NCI-H345 (cell line): ENCODE data around the gene GNAZ.

Experiments used
- DNase-seq: peaks from one replicate; lab custom pipeline; 2025; lab: John Stamatoyannopoulos, UW

GNAZ gene

DNA sequence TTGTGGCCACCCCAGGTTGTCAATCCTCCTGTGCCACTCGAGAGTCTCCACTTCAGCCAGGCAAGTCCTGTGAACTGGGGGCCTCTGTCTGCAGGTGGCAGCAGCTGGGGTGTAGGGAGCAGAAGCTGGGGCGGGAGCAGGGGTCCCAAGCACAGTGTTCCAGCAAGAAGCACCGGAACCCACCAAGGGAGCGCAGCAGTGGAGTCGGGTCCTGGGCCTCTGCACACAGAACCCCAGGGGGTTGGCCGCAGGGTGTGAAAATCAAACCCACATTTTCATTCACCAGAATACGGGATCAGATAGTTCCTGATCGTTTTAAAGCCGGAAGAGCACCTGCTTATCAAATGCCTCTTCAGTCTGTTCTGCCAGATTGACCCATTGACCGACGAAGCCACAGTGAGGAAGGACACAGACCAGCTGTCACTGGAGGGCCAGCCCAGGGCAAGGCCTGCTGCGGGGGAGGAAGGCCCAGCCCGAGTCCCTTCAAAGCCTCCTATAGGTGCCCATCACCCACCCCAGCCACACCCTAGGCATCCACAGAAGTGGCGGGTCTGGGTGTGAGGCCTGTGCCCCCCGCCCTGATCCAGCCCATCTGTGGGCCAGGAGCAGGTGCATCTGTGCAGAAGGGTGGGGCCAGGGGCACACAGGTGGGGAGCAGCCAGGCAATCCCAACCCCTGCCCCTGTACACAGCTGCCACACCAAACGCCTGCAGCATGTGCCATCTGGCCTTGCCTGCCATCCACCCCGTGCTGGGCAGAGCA lies 37.3 kb downstream of the GNAZ start:
- DNase-seq: no peak

DNA sequence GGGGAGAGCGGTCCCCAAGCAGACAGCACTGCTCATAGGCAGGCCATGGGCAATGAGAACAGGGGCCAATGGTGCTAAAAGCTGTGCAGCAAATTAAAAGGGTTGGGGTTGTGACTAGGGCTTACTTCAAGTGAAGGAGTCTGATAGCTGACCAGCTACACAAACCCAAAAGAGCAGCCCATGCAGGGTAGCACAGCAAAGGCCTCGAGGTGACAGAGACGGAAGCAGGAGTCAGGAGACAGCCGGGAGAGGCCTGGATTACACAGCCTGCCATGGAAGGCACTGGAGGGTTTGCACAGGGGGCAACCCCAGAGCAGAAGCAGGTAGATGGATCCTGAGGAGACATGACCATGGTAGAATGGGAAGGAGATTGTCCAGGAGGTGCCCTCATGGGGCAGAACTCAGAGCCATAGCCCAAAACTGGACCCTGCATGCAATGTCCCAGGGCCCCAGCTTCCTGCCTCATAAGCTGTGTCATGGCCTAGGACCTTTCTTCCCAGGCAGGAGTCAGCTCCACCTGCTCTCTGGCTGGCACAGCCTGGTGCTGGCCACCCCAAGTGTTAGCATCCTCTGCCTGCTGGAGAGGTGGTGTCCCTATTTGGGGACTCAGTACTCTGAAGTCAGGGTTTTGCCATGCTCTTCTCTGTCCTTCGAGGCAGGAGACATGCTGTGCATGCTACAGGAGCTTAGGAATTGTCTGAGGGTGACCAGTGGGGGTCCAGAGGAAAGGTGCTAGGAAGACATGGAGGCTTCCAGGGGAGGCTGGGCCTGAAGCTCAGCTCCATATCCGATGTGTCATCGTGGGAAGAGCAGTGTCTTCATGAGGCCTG lies 38.1 kb downstream of the GNAZ start:
- no peak for DNase-seq

DNA sequence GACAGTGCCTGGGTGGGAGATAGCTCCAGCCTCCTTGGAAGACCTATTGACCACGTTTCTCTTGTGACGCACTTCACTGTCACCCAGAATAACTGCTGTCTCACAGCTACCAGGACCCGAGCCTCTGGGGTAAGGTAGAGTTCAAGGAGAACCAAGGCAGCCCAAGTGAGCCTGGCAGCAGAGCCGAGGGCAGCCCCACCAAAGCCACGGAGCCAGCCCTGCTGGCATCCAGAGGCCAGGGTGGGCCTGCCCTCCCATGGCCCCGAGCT lies 38.7 kb downstream of the GNAZ start:
- no peak for DNase-seq

- DNase-seq: no peak
These were observed 39.2 kb downstream of the GNAZ start for GRCh38 chr22:23109441-23109978.

DNA sequence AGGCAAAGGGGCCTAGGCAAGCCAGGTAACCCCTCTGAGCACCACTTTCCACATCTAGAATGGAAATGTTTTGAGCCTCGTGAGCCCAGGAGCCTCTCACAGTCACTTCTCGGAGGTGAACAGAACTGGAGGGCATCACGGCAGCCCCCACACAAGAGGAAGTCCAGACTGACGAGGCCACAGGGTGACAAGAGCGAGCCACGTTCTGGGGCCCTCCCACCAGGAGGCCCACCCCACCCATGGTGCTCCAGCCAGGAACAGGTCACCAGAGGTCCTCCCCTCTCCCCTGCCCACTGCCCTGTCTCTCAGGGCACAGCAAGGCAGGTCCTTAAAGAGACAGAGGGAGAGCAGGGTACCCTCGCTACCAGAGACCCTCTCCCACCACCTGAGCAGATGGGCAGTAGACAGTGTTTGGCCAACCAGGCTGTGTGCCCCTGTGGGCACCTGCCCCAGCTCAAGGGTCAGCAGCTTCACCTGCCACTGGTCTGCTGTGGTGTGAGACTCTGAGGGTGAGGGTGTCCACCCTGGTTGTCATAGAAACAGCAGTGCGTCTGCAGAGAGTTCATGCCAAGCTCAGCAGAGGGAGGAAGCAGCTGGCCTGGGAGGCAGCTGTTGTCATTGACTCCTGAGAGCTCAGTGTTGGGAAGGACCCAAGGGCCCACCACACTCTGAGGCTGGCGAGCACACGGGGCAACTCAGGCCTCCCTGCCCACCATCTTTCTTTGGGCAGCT lies 40.0 kb downstream of the GNAZ start:
- peak; percentile 30 for DNase-seq

DNA sequence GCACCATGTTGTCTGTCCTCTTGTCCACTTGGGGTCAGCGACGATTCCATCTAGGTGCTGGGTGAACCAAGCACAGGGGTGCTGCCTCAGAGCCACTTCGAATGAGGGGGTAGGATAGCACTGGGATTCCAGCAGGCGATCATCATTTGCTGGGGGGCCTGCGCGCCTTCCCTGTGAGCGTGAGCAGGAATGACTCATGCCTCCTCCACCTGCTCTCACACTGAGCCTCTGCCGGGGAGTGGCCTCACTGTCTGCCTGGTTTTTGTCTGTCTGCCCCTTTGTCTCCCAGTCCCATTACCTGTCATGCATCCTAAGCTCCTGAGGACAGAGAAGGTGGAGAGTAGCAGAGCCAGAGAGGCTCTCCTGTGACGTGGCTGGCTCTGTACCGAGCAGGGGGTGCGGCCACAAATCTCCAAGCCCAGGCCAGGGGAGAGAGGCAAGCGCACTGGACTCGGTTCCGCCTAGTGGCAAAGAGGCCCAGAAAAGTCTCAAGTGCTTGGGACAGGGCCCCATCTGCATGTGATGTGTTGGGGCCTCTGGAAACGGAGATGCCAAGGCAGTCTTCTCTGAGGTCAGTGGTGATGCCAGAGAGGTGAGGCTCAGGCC lies 40.7 kb downstream of the GNAZ start:
- peak; percentile 87 for DNase-seq

GRCh38 chr22:23112472-23113012 lies 42.2 kb downstream of the GNAZ start:
- no peak for DNase-seq

GRCh38 chr22:23113067-23113846 lies 42.9 kb downstream of the GNAZ start:
- peak; percentile 81 for DNase-seq

DNA sequence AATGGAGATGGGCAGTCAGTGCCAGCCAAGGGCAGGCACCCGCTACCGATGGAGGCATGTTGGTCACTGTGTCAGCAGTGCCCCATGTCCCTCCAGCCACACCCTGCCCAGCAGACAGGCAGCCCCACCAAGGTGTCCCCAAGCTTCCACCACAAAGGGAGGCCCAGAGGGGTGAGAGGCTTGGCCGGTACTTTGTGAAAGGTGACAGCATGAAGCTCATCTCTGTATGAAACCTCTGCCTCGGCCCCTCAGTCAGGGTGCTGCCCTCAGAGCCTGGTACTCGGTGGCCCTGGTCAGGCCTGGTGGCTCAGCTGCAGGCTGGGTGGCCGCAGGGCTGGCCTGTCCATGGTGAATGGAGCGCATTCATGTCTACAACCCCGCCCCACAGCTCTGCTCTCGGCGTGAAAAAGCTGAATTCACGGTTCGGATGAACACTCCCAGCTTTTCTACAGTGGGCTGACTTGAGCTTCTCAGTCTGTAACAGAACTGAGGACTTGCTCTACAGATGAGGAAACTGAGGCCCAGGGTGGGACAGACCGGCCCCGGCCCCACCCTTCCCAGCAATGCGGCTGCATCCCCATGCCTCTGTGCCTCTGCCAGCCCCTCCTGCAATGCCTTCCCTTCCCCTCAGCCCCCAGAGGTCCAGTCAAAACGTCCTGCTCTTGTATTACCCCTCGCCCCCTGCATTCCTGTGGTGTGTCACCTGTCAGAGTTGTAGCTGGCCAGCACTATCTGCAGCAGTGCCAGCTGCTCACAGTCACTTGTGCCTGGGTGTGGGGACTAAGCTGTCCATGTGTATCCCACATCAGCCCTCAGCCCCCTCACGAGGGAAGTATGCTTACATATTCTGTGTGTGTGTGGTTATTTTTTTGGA lies 43.8 kb downstream of the GNAZ start:
- no peak for DNase-seq

GRCh38 chr22:23114721-23115020 lies 44.4 kb downstream of the GNAZ start:
- DNase-seq: no peak

- no peak for DNase-seq
These were observed 45.0 kb downstream of the GNAZ start for GRCh38 chr22:23115369-23115768.

- no peak for DNase-seq
These were observed 45.6 kb downstream of the GNAZ start for GRCh38 chr22:23115825-23116494.

- DNase-seq: peak; percentile 33
These were observed 46.4 kb downstream of the GNAZ start for GRCh38 chr22:23116506-23117263.

GRCh38 chr22:23117275-23117674 lies 47.0 kb downstream of the GNAZ start:
- no peak for DNase-seq

- peak; percentile 8 for DNase-seq
These were observed 47.8 kb downstream of the GNAZ start for GRCh38 chr22:23117891-23118646.

GRCh38 chr22:23118647-23119493 lies 48.6 kb downstream of the GNAZ start:
- no peak for DNase-seq
